A549 treated with ZK216348 at 1 μM for 4 hours (cell line): ENCODE data around the gene HTR1A. TPM values are rescaled to one million over a fixed set of nuclear protein-coding genes. Genes with fewer than 3 reads are reported as not detected.

Experiments used
- total RNA-seq: library from RNA; stranded (reverse); fragments of 200-300 nt; extraction: Qiagen RNA extraction; gene quantifications from 5 replicates; pipeline ENCODE4 v1.2.3, GENCODE V29; 2022; ENCODE audit warnings: low read depth

Gene HTR1A
- not detected in 5 replicates for total RNA-seq

DNA sequence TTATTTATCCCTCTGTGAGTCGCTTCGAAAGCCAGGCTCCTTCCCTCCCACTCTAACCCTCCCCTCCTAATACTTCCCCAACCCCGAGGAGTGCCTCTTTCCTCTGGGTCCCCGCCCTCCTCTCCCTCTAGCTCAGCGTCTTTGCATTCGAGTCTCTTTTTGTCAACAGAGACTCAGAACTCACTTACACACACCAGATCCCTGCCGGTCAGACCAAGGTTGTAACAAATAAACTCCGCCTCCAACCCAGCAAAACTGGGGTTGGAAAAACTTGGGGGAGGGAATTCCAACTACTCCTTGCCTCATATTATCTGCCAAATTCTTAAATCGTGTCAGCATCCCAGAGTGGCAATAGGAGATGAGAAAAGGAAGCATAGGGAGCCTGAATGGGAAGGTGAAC is at the start of gene HTR1A:
HTR1A (minus strand) TSS at position 167 of the 400 bp plus-strand sequence. CDS start 726 bp downstream, outside the sequence.

Other genes starting within 250 kb of the HTR1A start
- 0.29 to 0.57 TPM (median 0.39 TPM) in 5 replicates for gene RNF180, start 203.4 kb upstream of the HTR1A start, total RNA-seq